SKM-1 treated with dmso at 0.1 percent for 144 hours (cell line): ENCODE data around the gene USP48.
"Not testable (repeated sequence)": the region's sequence is repeated elsewhere in the genome, so short reads cannot be mapped to it uniquely, and the experiment has no call there.

Experiments
- DNase-seq: peaks from one replicate; lab custom pipeline; 2025; ENCODE audit not compliant: unreplicated experiment; lab: John Stamatoyannopoulos, UW

USP48 gene

DNA sequence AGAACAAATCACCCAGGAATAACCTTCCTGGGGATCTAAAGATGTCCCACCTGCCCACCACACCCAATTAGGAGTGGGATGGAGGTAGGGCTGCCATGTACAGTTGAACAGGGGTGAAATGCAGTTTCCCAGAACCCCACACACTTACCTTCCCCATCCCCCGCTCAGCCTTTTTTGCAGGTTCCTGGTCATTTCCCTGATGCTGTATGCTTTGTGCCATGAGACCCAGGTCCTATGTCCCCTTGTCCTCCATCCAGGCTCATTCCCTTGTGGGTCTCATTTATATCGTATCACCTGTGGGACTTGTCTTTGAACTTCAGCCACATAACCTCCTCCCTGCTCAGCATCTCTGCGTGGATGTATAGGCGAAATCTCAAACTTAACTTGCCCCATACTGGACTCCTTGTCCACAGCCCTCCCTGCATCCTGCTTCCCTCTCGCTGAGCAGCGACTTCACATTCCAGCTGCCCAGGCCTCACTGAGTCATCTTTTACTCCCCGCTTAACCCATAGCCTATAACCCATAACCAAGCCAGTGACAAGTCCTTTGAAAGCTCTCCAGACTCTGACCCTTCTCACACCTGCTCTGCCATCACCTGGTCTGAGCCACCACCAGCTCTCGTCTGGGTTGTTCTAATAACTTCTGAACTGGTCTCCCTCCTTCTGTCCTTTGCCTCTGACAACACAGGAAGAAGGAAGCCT lies 33.8 kb upstream of the USP48 start:
- no peak for DNase-seq

DNA sequence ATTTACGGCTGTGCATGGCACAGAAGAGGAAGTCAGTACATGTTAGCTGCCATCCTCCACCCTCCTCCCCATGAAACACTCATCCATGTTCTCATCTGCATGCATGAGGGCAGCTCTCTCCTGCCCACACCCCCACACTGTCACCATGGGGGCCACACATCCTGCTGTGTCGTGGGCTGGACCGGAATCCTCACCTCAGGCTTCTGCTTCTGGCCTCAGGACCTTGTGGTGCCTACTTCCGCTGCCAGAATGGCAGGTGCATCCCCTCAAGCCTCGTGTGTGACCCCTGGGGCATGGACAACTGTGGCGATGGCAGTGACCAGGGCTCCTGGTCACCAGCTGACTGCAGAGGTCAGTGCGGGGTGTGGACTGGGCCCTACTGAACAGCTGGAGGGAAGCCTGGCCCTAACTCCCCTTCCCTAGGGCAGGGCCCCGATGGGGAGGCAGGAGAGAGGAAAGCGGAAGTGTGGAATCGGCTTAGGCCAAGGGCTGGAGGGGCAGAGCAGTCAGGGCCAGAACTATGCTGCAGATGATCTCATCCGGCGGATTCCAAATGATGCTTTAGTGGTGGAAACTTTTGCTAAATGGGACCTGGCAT lies 32.9 kb upstream of the USP48 start:
- DNase-seq = no peak

DNA sequence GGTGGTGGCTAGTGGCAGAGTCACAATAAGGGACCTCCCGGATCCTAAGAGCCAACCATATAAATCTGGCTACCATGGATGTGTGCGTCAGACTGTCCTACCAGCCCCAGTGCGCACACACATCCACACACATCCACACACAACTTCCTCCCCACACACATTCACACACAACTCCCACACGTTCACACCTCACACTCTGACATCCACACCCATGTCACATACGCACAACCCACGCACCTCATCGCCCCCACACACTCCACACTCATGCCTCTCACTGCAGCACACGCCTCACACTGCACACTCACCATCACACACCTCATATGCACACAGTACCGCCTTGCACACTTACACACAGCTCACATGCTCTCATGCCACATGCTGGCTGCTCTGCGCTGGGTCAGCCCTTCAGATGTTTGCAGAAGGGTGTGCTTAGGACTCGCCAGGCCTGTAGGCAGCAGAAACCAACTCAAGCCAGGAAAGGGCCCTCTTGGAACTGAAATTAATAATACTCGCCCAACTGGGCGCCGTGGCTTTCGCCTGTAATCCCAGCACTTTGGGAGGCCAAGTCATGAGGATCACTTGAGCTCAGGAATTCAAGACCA lies 32.1 kb upstream of the USP48 start:
- no peak for DNase-seq

DNA sequence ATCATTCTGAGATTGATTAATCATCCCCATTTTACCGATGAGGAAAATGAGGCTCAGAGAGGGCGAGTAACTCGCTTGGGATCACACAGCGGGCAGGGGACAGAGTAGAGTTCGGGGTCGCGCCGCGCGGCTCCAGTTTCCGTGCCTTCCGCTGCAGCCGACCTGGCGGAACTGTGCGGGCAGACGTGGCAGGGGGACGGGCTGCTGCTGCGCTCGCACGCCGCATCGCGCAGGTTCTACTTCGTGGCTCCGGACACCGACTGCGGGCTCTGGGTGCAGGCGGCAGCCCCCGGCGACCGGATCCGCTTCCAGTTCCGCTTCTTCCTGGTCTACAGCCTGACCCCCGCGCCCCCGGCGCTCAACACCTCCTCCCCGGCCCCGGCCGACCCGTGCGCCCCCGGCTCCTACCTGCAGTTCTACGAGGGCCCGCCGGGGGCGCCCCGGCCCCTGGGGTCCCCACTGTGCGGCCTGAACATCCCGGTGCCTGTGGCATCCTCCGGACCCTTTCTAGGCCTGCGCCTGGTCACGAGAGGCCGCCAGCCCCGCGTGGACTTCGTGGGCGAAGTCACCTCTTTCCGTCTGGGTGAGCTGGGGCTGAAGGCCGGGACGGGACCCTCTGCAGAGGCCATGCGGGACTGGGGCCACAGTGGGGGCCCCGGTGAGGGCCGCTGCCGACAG lies 31.4 kb upstream of the USP48 start:
- DNase-seq = no peak

DNA sequence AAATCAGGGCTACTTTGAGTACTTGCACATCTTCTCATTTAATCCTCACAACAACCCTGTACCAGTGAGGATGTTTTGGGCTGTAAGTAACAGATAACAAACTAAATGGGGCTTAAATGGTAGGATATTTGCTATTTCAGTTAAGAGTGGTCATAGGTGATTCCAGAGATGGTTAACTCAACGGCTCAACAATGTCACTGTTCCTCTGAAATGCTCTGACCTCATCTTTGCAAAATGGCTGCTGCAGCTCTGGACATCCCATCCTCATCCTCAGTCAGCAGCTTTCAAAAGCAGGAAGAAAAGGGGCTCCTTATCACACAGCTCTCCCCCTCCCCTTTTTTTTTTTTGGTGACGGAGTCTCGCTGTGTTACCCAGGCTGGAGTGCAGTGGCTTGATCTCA lies 30.6 kb upstream of the USP48 start:
- no peak for DNase-seq

DNA sequence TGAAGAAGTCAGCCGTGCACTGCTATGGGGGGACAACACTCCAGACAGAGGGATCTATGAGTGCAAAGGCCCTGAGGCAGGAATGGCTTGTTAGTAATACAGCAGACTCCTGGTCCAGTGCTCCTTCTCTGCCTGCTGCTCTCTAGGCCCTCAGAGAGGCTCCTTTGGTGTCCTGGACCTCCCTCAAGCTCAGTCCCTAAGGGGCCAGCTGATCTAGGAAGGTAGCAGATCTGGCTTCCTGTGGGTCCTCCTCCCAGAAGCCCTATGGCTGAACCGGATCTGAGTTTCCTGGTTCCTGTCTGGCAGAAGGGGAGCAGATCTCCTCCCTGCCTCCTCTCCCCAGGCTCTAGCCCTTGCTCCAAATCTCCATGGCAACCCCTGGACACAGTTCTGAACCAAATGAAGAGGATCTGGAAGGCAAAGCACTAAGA lies 28.9 kb upstream of the USP48 start, which contains the start of gene LDLRAD2:
Gene LDLRAD2, plus strand, starts transcription at position 391 of the 431 bp plus-strand sequence. CDS start 187 bp downstream, outside the sequence.
- DNase-seq = no peak

DNA sequence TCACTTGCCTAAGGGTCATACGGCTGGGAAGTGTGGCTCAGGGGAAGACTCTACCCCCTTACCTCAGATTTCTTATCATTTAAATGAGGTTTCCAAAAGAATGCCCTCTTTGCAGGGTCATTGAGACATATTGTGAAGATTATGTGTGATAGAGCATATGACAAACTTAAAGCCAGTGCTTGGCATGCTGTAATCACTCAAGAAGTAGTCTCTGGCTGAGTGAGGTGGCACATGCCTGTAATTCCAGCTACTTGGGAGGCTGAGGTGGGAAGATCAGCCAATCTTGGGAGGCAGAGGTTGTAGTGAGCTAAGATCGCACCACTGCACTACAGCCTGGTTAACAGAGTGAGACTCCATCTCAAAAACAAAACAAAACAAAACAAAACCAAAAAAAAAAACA lies 21.6 kb upstream of the USP48 start:
- DNase-seq = no peak

DNA sequence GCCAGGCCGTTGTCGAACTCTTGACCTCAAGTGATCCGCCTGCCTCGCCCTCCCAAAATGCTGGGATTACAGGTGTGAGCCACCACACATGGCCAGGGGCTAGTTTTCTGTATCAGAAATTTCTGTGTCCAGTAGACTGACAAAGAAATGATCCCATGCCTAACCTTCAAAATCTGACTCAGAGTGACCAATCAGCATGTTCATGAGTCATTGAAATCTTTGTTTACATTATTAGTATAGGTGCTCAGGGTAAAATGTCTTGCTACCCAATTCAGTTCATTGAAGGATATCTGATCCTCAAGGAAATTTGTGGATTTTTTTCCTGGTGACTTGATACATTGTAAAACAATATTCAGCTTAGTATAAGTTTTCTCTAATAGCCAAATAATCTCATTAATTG lies 18.2 kb upstream of the USP48 start:
- no peak for DNase-seq

DNA sequence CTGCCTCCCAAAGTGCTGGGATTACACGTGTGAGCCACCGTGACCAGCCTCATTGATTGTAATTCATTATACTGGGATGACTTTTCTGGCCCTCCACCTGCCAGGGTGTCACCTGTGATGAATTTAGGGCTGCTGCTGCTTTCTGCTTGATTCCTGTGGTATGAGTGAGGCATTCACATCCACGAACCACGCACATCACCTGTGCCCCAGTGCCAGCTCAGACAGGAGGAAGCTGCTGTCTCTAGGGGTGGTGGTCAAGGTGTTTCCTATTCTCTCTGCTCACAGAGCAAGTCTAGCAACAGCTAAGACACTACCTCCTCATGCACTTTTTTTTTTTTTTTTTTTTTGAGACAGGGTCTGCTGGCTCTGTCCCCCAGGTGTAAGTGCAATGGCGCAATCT lies 16.8 kb upstream of the USP48 start:
- no peak for DNase-seq

DNA sequence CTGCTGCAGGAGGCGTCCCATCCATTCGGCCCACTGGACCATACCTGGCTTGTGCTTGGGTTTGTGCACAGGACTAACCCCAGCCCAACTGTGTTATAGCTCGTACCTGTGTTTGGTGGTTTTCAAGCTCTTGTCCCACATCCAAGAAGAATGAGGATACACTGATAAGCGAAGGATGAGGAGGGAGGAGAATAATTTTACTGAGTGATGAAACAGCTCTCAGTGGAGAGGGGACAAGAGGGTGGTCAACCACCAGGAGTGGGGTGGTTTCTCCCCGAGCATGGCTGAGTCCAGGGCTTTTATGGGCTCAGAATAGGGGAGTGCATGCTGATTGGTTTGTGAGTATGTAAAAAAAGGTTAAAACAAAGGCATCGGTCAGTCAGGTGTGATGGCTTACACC lies 12.1 kb upstream of the USP48 start:
- no peak for DNase-seq

DNA sequence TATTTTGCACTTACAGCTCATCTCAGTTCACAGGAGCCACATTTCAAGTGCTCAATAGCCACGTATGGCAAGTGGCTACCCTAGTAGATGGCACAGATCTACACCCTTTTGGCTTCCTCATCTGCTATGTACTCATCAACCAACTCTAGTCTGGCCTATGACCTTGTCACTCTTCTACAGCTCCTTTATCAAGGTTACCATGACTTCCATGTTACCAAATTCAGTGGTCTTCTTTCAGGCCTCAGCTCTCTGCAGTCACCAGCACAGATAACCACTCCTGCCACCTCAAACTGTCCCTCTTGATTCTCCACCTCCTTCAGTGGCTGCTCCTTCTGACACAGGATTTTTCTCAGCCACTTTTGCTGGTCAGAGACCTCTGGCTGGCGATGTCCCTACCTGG lies 11.7 kb upstream of the USP48 start:
- DNase-seq = no peak

DNA sequence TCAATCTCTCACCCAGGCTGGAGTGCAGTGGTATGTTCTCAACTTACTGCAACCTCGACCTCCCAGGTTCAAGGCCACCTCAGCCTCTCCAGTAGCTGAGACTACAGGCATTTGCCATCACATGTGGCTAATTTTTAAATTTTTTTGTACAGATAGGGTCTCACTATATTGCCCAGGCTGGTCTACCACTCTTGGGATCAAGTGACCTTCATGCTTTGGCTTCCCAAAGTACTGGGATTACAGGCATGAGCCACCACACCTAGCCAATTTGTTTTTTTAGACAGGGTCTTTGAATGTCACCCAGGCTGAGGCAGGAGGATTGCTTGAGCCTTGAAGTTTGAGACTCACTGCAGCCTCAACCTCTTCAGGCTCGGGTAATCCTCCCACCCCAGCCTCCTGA lies 10.2 kb upstream of the USP48 start:
- no peak for DNase-seq

DNA sequence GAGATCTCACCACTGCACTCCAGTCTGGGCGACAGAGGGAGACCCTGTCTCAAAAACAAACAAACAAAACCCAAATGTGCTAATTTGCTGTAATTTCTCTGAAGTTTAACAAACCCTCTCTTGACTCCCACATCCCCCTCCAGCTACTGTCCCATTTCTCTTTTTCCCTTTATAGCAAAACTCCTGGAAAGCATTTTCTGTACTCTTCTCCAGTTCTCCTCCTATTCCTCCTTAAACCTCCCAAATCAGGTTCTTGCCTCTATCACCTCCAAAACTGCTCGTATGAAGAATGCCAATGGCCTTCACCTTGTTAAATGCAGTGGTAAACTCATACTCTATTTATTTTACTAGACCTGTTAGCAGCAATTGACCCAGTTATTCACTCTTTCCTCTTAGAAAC lies 3.7 kb upstream of the USP48 start:
- no peak for DNase-seq

DNA sequence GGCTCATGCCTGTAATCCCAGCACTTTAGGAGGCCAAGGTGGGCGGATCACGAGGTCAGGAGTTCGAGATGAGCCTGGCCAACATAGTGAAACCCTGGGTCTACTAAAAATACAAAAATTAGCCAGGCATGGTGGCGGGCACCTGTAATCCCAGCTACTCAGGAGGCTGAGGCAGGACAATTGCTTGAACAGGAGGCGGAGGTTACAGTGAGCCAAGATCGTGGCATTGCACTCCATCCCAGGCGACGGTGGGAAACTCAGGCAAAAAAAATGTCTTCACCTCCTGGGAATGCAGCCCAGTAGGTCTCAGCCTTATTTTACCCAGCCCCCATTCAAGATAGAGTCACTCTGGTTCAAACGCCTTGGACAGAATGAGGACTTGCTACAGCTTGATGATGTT lies 2.8 kb upstream of the USP48 start:
- not testable (repeated sequence) for DNase-seq

DNA sequence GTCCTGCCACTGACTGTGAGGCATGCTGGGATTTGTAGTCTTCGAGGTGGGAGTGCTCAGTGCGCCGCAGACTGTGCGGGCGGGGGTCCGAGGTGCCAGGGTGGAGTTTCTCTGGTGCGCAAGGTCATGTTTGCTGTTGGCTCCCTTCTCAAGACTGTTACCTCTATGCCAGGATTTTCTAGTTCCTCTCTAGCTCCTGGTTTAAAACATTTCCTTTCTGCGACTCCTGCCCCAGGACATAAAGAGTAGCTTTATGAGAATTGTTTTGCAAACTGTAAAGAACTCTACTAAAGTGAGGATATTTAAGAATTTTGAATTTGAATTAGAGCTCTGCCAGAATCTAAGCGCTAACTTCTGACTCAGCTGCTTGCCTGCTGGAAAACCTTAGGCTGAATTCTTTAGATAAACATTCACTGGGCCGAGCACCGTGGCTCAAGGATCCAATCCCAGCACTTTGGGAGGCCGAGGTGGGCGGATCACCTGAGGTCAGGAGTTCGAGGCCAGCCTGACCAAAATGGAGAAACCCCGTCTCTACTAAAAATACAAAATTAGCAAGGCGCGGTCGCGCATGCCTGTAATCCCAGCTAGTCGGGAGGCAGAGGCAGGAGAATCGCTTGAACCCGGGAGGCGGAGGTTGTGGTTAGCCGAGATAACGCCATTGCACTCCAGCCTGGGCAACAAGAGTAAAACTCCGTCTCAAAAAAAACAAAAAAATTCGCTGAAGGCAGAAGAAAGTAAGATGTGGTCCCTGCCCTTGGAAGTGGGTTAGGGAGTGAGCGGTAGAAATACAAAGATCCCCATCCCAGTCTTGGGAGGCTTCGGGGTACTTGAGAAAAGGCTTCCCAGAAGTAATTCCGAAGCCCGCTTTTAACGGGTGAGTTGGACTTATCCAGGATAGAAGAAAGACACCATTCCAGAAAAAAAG lies 992 bp upstream of the USP48 start:
- DNase-seq = peak; percentile 94

DNA sequence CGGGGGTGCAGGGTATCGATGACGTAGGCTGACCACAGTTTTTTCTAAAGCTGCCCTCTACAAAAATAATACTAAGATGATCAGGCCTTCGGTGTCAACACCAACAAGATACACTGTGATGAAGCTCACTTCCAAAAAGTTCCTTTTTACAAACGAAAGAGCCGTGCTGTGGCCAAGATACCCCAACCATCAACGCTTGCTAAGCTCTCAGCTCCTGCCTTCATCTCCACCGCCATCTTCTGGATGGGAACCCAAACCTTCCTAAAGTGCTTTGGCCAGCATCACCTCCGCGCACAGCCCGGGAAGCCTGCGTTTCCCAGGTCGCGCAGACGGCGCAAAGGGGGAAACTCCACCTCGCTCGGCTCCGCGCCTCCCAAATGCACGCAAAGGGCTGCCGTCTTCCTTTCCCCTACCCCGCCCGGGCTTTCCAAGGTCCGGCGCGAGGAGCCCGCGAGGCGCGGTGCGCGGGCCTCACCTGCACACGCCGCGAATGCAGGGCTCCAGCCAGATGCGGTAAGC lies 541 bp downstream of the USP48 start:
- no peak for DNase-seq

DNA sequence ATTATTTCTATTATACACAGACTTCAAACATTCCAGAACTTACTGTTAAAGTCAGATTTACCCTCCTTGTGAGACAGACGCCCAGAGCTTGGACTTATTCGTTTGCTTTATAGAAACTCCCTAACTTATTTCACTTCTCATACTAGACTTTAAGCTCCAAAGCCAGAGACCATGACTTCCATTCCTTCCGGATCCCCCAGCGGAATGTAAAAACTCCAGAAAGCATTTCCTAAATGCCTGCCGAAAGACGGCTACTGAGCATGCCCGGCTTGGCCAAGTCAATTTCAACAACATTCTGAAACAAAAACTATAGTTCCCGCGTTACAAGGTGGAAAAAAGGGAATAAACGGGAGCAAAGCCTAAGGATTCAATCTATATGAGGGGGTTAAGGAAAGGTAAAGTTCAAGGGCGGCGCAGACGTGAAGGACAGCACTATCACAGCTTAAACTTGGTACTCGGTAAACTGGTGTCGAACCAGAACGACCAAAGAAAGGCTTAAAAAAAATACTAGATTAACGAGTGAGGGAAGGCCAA lies 1.1 kb downstream of the USP48 start:
- no peak for DNase-seq

DNA sequence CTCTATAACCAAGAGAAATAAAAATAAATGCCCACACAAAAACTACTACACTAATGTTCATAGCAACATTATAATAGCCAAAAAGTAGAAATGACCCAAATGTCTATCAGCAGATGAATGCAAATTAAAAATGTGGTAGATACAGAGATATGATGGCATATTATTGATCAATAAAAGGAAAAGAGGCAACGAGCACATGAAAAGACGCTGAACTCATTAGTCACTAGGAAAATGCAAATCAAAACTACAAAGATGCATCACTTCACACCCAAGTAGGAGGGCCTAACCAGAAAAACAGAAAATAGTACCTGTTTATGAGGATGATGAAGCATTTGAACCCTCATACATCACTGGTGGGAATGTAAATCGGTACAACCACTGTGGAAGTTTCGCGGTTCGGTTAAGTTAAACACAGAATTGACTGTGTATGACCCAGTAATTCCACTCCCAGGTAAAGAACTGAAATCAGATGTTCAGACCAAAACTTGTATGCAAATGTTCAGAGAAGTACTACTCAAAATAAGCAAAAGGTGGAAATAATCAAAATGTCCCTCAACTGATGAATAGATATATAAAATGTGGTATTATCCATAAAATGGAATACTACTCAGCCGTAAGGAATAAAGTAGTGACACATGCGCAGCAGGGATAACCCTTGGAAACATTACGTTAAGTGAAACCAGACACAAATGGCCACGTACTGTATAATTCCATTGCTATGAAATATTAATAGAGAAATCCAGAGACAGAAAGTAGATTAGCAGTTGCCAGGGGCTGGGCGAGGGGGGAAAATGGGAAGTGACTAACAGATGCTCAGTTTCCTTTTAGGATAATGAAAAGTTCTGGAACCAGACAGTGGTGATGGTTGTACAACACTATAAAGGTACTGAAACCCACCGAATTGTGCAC lies 3.1 kb downstream of the USP48 start:
- DNase-seq = no peak

DNA sequence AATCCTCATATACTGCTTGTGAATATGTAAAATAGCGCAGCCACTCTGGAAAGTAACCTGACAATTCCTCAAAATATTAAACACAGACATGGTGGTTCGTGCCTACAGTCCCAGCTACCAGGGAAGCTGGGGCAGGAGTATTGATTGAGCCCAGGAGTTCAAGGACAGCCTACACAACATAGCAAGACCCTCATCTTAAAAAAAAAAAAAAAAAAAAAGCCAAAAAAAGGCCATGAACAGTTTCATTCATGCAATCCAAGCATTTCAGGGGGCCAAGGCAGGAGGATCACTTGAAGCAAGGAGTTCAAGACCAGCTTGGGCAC lies 4.6 kb downstream of the USP48 start:
- DNase-seq = no peak

DNA sequence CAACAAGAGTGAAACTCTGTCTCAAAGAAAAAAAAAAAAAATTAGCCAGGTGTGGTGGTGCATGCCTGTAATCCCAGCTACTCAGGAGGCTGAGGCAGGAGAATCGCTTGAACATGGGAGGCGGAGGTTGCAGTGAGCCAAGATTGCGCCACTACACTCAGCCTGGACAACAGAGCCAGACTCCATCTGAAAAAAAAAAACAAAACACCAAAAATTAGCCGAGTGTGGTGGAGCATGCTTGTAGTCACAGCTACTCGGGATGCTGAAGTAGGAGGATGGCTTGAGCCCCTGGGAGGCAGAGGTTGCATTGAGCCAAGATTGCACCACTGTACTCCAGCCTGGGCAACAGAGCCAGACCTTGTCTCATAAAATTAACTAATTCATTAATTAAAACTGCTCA lies 6.0 kb downstream of the USP48 start:
- not testable (repeated sequence) for DNase-seq
